Transverse colon (tissue), 4 donors: ENCODE results near the gene ACSS2. TPM values are rescaled to one million over a fixed set of nuclear protein-coding genes. Genes with fewer than 3 reads are reported as not detected.

ENCODE experiments used
- DNase-seq: peaks from one replicate; pipeline ENCODE4 v3.0.0-alpha.2; 2019
- H3K27ac ChIP-seq, 4 donors: fragments of 200-600 bp; sonication (generic); 2 replicates each; pipeline ENCODE4 v1.5.1; 2016 to 2018; ENCODE audit warnings: inconsistent platforms in 4 of 4
- H3K27me3 ChIP-seq: fragments of 200-600 bp; sonication (generic); 2 replicates; pipeline ENCODE4 v1.5.1; 2017; ENCODE audit warnings: inconsistent platforms
- H3K36me3 ChIP-seq, 4 donors: fragments of 200-600 bp; sonication (generic); 2 replicates each; pipeline ENCODE4 v1.5.1; 2017 to 2019; ENCODE audit warnings: inconsistent platforms in 4 of 4
- H3K4me1 ChIP-seq, 4 donors: fragments of 200-600 bp; sonication (generic); 2 replicates each; pipeline ENCODE4 v1.5.1; 2017 to 2020; ENCODE audit warnings: inconsistent platforms in 4 of 4
- H3K4me3 ChIP-seq, 4 donors: fragments of 200-600 bp; sonication (generic); 1 replicate in 1 of 4; 2 replicates in 3 of 4; pipeline versions ENCODE4 v1.5.1 to v1.6.1; 2017 to 2019; ENCODE audit warnings: inconsistent platforms in 4 of 4
- H3K9me3 ChIP-seq, 2 donors: fragments of 200-600 bp; sonication (generic); 2 replicates each; pipeline ENCODE4 v1.5.1; 2017 to 2019; ENCODE audit warnings: inconsistent platforms in 2 of 2
- EP300 ChIP-seq: sonication (generic); formaldehyde crosslinking; IDR thresholded peaks from one replicate; pipeline ENCODE4 v1.6.1; 2017; ENCODE audit warnings: antibody characterized with exemption, low read depth
- POLR2A ChIP-seq: fragments of 450-650 bp; IDR thresholded peaks from one replicate; pipeline ENCODE4 v1.6.1; 2016; ENCODE audit warnings: antibody characterized with exemption, mild to moderate bottlenecking, moderate library complexity
- POLR2AphosphoS5 ChIP-seq, 3 donors: sonication (generic); formaldehyde crosslinking; IDR thresholded peaks; one replicate each; pipeline ENCODE4 v1.6.1; 2016; ENCODE audit warnings: antibody characterized with exemption in 3 of 3
- WGBS, 2 donors: methylation state at CpG; one replicate each; pipeline ENCODE4 v1.1.5; 2018; ENCODE audit warnings: low coverage in 1 of 2; 5-methylcytosine and 5-hydroxymethylcytosine counted together
- in situ Hi-C, 4 donors: fragments of 200-750 bp; cut with MboI; loops; one replicate each; pipeline versions ENCODE4 v1.15.0 to v1.15.1; 2017; ENCODE audit warnings: low sequenced_read_pairs in 3 of 4, low pct_ligation_motif_present in 1 of 4, low pct_unique_long_range_greater_than_20kb in 1 of 4
- intact Hi-C: fragments of 100-400 bp; cut with DNase I; formaldehyde crosslinking; loops from one replicate; pipeline ENCODE4 v1.15.1; 2023; ENCODE audit warnings: low total_unique reads
- total RNA-seq, 4 donors: library from RNA; depleted of rRNA; stranded (reverse); fragments of >200 nt; gene quantifications; one replicate each; pipeline ENCODE4 v1.1.0, GENCODE V29; 2016
- TF ChIP-seq, protein P1 (sequence below), 5 experiments: fragments of 200-600 bp in 3 of 5; fragments of 450-650 bp in 2 of 5; sonication (generic) in 3 of 5; IDR thresholded peaks; 1 replicate in 2 of 5; 2 replicates in 3 of 5; pipeline ENCODE4 v1.5.1; 2016 to 2017; ENCODE audit warnings: antibody characterized with exemption in 5 of 5, inconsistent platforms in 3 of 5, mild to moderate bottlenecking in 2 of 5, moderate library complexity in 1 of 5

The ACSS2 gene
- total RNA-seq, 4 donors from 2014 or later = 257 to 393 (median 359) TPM

DNA sequence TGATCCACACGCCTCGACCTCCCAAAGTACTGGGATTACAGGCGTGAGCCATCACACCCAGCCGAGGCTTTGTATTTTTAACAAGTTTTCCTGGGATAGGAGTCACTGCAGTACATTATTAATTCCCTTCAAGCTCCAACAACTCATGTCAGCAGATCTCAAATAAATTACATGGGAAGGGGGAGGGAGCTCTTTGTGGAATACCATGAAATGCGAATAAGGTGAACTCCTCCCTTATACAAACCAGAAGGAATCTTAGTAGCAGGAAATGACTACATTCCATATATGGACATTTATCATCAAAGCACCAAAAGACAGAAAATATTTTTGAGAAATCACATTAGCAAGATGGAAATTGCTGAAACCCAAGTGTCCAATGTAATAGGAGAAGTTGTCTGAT, 76.3 kb downstream of the ACSS2 start:
- TF ChIP-seq POLR2AphosphoS5 (IDR thresholded peaks at IDR 0.05) = no peak
- no peak for TF ChIP-seq POLR2A
- TF ChIP-seq, protein P1, sequence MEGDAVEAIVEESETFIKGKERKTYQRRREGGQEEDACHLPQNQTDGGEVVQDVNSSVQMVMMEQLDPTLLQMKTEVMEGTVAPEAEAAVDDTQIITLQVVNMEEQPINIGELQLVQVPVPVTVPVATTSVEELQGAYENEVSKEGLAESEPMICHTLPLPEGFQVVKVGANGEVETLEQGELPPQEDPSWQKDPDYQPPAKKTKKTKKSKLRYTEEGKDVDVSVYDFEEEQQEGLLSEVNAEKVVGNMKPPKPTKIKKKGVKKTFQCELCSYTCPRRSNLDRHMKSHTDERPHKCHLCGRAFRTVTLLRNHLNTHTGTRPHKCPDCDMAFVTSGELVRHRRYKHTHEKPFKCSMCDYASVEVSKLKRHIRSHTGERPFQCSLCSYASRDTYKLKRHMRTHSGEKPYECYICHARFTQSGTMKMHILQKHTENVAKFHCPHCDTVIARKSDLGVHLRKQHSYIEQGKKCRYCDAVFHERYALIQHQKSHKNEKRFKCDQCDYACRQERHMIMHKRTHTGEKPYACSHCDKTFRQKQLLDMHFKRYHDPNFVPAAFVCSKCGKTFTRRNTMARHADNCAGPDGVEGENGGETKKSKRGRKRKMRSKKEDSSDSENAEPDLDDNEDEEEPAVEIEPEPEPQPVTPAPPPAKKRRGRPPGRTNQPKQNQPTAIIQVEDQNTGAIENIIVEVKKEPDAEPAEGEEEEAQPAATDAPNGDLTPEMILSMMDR (IDR thresholded peaks at IDR 0.05) = no peak
- TF ChIP-seq EP300 = no peak
- no peak for DNase-seq
- Histone ChIP-seq H3K4me3 (no peak overlapping the region), H3K9me3 (no peaks in the 10 kb centered on the region), H3K27me3 (no peaks in the 10 kb centered on the region), H3K27ac (no peak overlapping the region), H3K36me3 (peaks cover 0 to 10% (median 0%) of the 10 kb centered on the region in 4 donors), H3K4me1 (peaks cover 11 to 52% (median 24%) of the 10 kb centered on the region in 4 donors)
- intact Hi-C loops (no loop called here), in situ Hi-C loops (no loop called here)
- WGBS, 2 donors = 63 to 86% methylated on average over 1 to 5 of the region's 5 CpGs

DNA sequence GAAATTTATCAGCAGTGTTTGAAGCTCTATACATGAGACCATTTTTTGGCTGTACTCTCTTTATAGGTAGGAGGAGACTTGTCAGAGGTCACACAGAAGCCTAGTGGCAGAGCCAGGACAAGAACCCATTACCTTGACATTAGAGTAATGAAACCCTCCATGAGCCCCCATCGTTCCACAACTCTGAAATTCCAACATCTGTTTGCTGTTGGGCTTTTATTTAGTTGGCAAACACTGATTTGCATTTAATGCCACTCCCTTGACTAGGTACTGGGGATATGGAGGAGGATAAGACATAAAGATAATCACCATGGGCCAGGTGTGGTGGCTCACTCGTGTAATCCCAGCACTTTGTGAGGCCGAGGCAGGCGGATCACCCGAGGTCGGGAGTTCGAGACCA, 77.5 kb downstream of the ACSS2 start:
- Histone ChIP-seq H3K36me3 (peaks cover 0 to 10% (median 0%) of the 10 kb centered on the region in 4 donors), H3K27me3 (no peaks in the 10 kb centered on the region), H3K27ac (peak overlapping the region in 1 of 4 donors; percentile 86), H3K9me3 (no peaks in the 10 kb centered on the region), H3K4me3 (no peak overlapping the region), H3K4me1 (peaks cover 11 to 42% (median 18%) of the 10 kb centered on the region in 4 donors)
- TF ChIP-seq POLR2A (no peak), EP300 (no peak), POLR2AphosphoS5 (IDR thresholded peaks at IDR 0.05) (no peak)
- TF ChIP-seq, protein P1 (IDR thresholded peaks at IDR 0.05) = no peak
- in situ Hi-C loops (no loop called here), intact Hi-C loops (no loop called here)
- 83% methylated on average over 7 of the region's 7 CpGs; no CpG with 5 or more reads in 1 of the 2 donors for WGBS, 2 donors
- no peak for DNase-seq

DNA sequence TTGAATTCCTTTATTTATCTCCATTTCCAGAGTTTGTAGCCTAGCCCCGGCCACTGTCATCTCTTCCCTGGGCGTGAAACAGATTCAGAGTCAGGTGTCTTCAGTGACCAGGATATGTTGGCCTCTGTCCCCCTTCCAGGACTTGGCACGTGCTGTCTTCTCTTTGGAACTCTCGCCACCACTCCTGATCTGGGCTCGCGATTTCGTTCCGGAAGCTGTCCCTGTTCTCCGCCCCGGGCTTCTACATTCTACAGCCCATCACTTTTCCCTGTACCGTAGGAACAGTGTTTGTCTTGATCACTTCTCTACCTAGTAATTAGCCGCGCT, 78.5 kb downstream of the ACSS2 start:
- H3K9me3 ChIP-seq = no peaks in the 10 kb centered on the region
- WGBS, 2 donors = 5 to 15% methylated on average over 13 of the region's 13 CpGs
- intact Hi-C loops = loop anchor here (5.0 kb wide), 1 partner anchor 83 kb away; the partner anchor contains the start of gene GGT7

DNA sequence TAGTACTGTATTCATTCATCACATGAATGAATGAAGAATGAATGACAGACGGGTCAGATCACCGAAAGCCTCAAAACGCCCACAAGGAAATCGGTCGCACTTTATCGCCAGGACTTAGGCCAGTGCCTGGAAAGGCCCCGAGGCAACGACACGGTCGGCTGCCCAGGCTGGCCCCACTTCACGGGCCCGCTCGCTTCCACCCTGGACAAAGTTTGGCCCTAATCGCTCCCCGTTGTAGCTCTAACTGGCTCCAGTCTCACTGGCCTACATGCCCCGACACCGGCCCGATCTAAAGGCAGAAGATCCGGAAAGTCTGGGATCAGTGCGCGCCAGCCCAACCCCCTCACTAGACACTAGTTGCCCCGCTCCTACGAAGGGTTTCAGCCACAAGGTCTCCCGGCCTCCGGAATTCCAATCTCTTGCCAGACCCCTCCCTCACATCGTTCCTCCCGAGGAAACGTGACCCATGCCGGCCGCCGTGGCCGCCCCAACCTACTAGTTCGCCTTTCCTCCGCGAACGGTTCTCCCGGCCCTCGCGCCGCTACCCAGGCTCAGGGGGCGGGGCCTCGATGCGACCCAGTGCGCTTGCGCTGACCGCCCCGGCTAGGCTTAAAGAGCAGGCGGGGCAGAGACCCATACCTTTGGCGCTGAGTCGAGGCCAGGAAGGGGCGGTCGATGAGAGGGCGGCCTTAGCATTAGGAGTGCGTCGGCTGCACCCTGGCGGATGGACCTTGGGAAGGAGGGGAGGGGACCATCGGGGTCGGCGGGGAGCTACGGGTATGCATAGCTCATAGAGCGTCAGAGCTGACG, 79.0 kb downstream of the ACSS2 start, which contains the start of the genes GSS and MYH7B:
Gene GSS (minus strand): TSS at position 576 of the 810 bp plus-strand sequence. CDS start 3,954 bp downstream, outside the sequence.
Gene MYH7B (plus strand): TSS at position 638 of the 810 bp plus-strand sequence. CDS start 22,138 bp downstream, outside the sequence.
- Histone ChIP-seq H3K4me1 (peaks cover 11 to 42% (median 14%) of the 10 kb centered on the region in 4 donors), H3K9me3 (no peaks in the 10 kb centered on the region), H3K27ac (peak within 1 kb of the TSS; percentile 86 to 91 (median 90)), H3K27me3 (no peaks in the 10 kb centered on the region), H3K36me3 (peaks cover 0 to 4% (median 0%) of the 10 kb centered on the region in 4 donors), H3K4me3 (peak within 1 kb of the TSS; percentile 42 to 79 (median 63))
- in situ Hi-C loops (loop anchor here in 3 of 4 donors (5.0 kb wide), 1 partner anchor 83 kb away; the partner anchor contains the start of gene GGT7 (in 3 of the 3)), intact Hi-C loops (loop anchor here (5.0 kb wide), 1 partner anchor 83 kb away; the partner anchor contains the start of gene GGT7)
- TF ChIP-seq, protein P1 (IDR thresholded peaks at IDR 0.05) = peak; percentile 35 to 84 (median 44)
- peak; percentile 84 for TF ChIP-seq POLR2A
- TF ChIP-seq POLR2AphosphoS5 (IDR thresholded peaks at IDR 0.05) = peak; percentile 91 to 95 (median 93)
- TF ChIP-seq EP300 = no peak
- peak; percentile 99 for DNase-seq
- WGBS, 2 donors = 1% methylated on average over 60 of the region's 62 CpGs; no CpG with 5 or more reads in 1 of the 2 donors

More for the DNA sequence above, 78.5 kb downstream of the ACSS2 start:
- in situ Hi-C loops = loop anchor here in 3 of 4 donors (5.0 kb wide), 1 partner anchor 83 kb away; the partner anchor contains the start of gene GGT7 (in 3 of the 3)
- no peaks in the 10 kb centered on the region for H3K27me3 ChIP-seq
- H3K4me1 ChIP-seq = peaks cover 11 to 36% (median 13%) of the 10 kb centered on the region in 4 donors
- peak overlapping the region; percentile 42 to 79 (median 63) for H3K4me3 ChIP-seq
- DNase-seq = peak; percentile 37
- peak overlapping the region; percentile 86 to 91 (median 90) for H3K27ac ChIP-seq
- H3K36me3 ChIP-seq = peaks cover 0 to 4% (median 0%) of the 10 kb centered on the region in 4 donors
- TF ChIP-seq, protein P1 (IDR thresholded peaks at IDR 0.05) = no peak
- TF ChIP-seq EP300 (no peak), POLR2AphosphoS5 (IDR thresholded peaks at IDR 0.05) (no peak), POLR2A (no peak)
